Neuronal stem cell (in vitro differentiated cells): Measurements from ENCODE around the gene IL1RAPL2.

ENCODE experiments used
- DNase-seq: peaks from one replicate; pipeline ENCODE4 v3.0.0-alpha.2; 2013; ENCODE audit warnings: low spot score
- H2AFZ ChIP-seq: one replicate; pipeline ENCODE4 v1.6.1; 2013; ENCODE audit warnings: mild to moderate bottlenecking, low read length, inconsistent platforms
- H2AK5ac ChIP-seq: 2 replicates; pipeline ENCODE4 v1.6.1; 2013; ENCODE audit warnings: low read depth, mild to moderate bottlenecking, inconsistent platforms, low read length, moderate library complexity, mixed read lengths
- H2BK120ac ChIP-seq: 2 replicates; pipeline ENCODE4 v1.6.1; 2013; ENCODE audit warnings: low read depth, mild to moderate bottlenecking, inconsistent platforms, low read length, moderate library complexity, mixed read lengths
- H2BK12ac ChIP-seq: one replicate; pipeline ENCODE4 v1.6.1; 2013; ENCODE audit warnings: low read length, inconsistent platforms
- H2BK15ac ChIP-seq: 2 replicates; pipeline ENCODE4 v1.6.1; 2013; ENCODE audit warnings: mild to moderate bottlenecking, low read length, inconsistent platforms, mixed read lengths
- H2BK5ac ChIP-seq: one replicate; pipeline ENCODE4 v1.6.1; 2013; ENCODE audit warnings: inconsistent platforms, mild to moderate bottlenecking, low read length, moderate library complexity
- H3K14ac ChIP-seq: one replicate; pipeline ENCODE4 v1.6.1; 2013; ENCODE audit warnings: low read length, inconsistent platforms
- H3K18ac ChIP-seq: 2 replicates; pipeline ENCODE4 v1.6.1; 2013; ENCODE audit warnings: low read length, inconsistent platforms
- H3K23ac ChIP-seq: 2 replicates; pipeline ENCODE4 v1.6.1; 2013; ENCODE audit warnings: low read depth, mild to moderate bottlenecking, mixed read lengths, low read length, inconsistent platforms; ENCODE audit not compliant: poor library complexity
- H3K27ac ChIP-seq: replicated peaks from 3 replicates; pipeline ENCODE4 v1.5.1; 2013; ENCODE audit warnings: low read length, inconsistent platforms
- H3K27me3 ChIP-seq, 3 experiments: 2 replicates each; pipeline ENCODE4 v1.6.1; 2013; ENCODE audit warnings: low read length in 3 of 3, mild to moderate bottlenecking in 2 of 3, inconsistent platforms in 1 of 3, low read depth in 1 of 3, mixed read lengths in 1 of 3, moderate library complexity in 1 of 3; ENCODE audit not compliant: control insufficient read depth in 3 of 3, insufficient read depth in 3 of 3
- H3K36me3 ChIP-seq, 2 donors: replicated peaks in 1 of 2; 2 replicates each; pipeline ENCODE4 v1.6.1; 2013; ENCODE audit warnings: low read length in 2 of 2; ENCODE audit not compliant: control insufficient read depth in 2 of 2, insufficient read depth in 2 of 2
- H3K4ac ChIP-seq: 2 replicates; pipeline ENCODE4 v1.6.1; 2013; ENCODE audit warnings: inconsistent platforms, mild to moderate bottlenecking, low read length, moderate library complexity
- H3K4me1 ChIP-seq, 2 donors: 1 replicate in 1 of 2; 2 replicates in 1 of 2; pipeline ENCODE4 v1.6.1; 2013; ENCODE audit warnings: low read length in 2 of 2, low read depth in 1 of 2; ENCODE audit not compliant: control insufficient read depth in 2 of 2, insufficient read depth in 1 of 2
- H3K4me2 ChIP-seq: one replicate; pipeline ENCODE4 v1.6.1; 2013; ENCODE audit warnings: mild to moderate bottlenecking, low read length, inconsistent platforms; ENCODE audit not compliant: insufficient read depth, poor library complexity, severe bottlenecking
- H3K4me3 ChIP-seq, 2 donors: 2 replicates each; pipeline ENCODE4 v1.5.1; 2013; ENCODE audit warnings: low read length in 2 of 2, mild to moderate bottlenecking in 2 of 2, inconsistent platforms in 1 of 2, moderate library complexity in 1 of 2
- H3K79me1 ChIP-seq: one replicate; pipeline ENCODE4 v1.6.1; 2013; ENCODE audit warnings: low read depth, mild to moderate bottlenecking, inconsistent platforms, low read length, moderate library complexity
- H3K9ac ChIP-seq: one replicate; pipeline ENCODE4 v1.6.1; 2013; ENCODE audit warnings: mild to moderate bottlenecking, low read depth, low read length, inconsistent platforms; ENCODE audit not compliant: poor library complexity
- H3K9me3 ChIP-seq, 2 donors: replicated peaks in 1 of 2; 2 replicates each; pipeline versions ENCODE3 to v1.6.1; 2013; ENCODE audit warnings: low read length in 2 of 2, mild to moderate bottlenecking in 2 of 2, inconsistent platforms in 1 of 2, low read depth in 1 of 2, mixed read lengths in 1 of 2, moderate library complexity in 1 of 2; ENCODE audit not compliant: control insufficient read depth in 2 of 2, insufficient read depth in 1 of 2
- H4K8ac ChIP-seq: one replicate; pipeline ENCODE4 v1.6.1; 2013; ENCODE audit warnings: low read depth, mild to moderate bottlenecking, inconsistent platforms, low read length, moderate library complexity
- H4K91ac ChIP-seq: one replicate; pipeline ENCODE4 v1.6.1; 2013; ENCODE audit warnings: low read length, low read depth, mild to moderate bottlenecking, inconsistent platforms; ENCODE audit not compliant: poor library complexity
- WGBS, 2 donors: extraction: QIAGEN DNeasy Blood & Tissue Kit; methylation state at CpG; one replicate each; pipeline ENCODE4 v1.1.7; 2013; ENCODE audit warnings: missing lambda C conversion rate in 2 of 2, mixed read lengths in 1 of 2; ENCODE audit not compliant: insufficient read length in 2 of 2, insufficient replicate concordance in 1 of 2; ENCODE audit errors: extremely low coverage in 2 of 2; 5-methylcytosine and 5-hydroxymethylcytosine counted together

Gene IL1RAPL2

DNA sequence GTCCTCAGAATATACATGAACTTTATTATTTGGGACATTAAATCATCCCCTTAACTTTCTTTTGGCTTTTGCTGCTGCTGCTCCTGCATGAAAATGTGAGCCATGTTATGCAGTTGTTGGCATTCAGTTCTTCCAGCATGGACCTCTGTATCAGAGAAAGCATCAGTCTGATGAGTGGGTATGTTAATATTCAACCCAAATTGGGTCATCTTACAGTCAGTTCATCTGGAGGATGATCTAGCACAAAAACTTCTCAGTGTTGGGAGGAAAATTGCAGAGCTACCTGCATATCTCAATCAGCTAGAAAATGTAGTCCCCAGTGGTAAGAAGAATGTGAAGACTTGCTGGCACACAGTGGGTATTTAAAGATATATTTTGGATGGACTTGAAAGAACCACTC lies 96.7 kb downstream of the IL1RAPL2 start:
- Histone ChIP-seq H3K27ac (no peak overlapping the region), H3K18ac (no peak overlapping the region), H3K9me3 (no peaks in the 10 kb centered on the region), H3K14ac (no peak overlapping the region), H3K36me3 (no peaks in the 10 kb centered on the region), H4K8ac (no peak overlapping the region), H3K4me3 (no peak overlapping the region), H2AK5ac (no peak overlapping the region), H2BK5ac (no peak overlapping the region), H2BK12ac (no peak overlapping the region), H3K23ac (no peak overlapping the region), H3K4me1 (no peaks in the 10 kb centered on the region), H3K27me3 (no peaks in the 10 kb centered on the region), H3K9ac (no peak overlapping the region), H3K79me1 (no peaks in the 10 kb centered on the region), H2BK15ac (no peak overlapping the region), H3K4me2 (no peak overlapping the region), H2BK120ac (no peak overlapping the region), H2AFZ (no peak overlapping the region), H3K4ac (no peak overlapping the region), H4K91ac (no peak overlapping the region)
- DNase-seq, result no peak

DNA sequence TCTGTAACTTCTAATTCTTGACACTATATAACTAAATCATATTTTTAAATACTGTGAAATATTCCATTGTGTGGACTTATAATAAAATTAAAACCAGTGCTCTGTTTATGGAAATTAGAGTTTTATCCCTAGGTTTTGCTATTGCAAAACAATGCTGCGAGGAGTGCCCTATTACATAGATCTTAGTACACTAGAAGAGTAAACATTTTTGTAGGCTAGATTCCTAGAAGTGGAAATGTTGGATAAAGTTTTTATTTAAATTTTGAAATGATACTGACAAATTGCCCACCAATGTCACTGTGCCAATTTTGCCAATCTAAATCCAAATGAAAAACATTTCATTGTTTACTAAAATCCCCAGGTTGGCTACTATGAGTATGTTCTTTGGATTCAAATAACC lies 99.7 kb downstream of the IL1RAPL2 start:
- no peaks in the 10 kb centered on the region for H3K79me1 ChIP-seq
- WGBS, 2 donors, result no CpG with 5 or more reads among the region's 1 CpG
- H3K27ac ChIP-seq, result no peak overlapping the region

DNA sequence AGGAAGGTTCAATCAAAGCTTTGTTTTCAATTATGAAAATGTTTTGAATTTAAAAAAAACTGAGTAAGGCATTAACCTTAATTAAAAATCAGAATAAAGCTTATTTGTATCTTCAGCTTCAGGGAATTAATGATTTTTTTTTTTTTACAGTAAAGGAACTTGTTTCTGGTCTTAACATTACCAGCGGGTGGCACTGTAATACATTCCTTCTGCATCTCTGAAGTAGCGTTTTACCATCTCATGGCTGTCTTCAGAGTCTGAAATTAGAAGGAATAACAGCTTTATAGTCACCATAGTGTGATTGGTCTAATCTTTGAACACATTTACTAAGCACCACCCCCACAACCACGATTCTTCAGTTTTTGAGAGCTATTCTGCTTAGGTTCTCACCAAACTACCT lies 102.6 kb downstream of the IL1RAPL2 start:
- H3K79me1 ChIP-seq, result no peaks in the 10 kb centered on the region
- H4K91ac ChIP-seq, result no peak overlapping the region
- no peak overlapping the region for H3K27ac ChIP-seq
- no peak for DNase-seq
- no peak overlapping the region for H3K18ac ChIP-seq
- WGBS, 2 donors, result no CpG with 5 or more reads among the region's 3 CpGs
- no peak overlapping the region for H2AK5ac ChIP-seq
- no peak overlapping the region for H3K23ac ChIP-seq
- no peak overlapping the region for H2BK12ac ChIP-seq
- no peak overlapping the region for H3K4me3 ChIP-seq
- no peak overlapping the region for H2BK15ac ChIP-seq
- no peak overlapping the region for H3K4me2 ChIP-seq
- no peak overlapping the region for H2BK120ac ChIP-seq
- no peak overlapping the region for H3K4ac ChIP-seq
- H4K8ac ChIP-seq, result no peak overlapping the region
- no peak overlapping the region for H2AFZ ChIP-seq
- no peak overlapping the region for H3K9ac ChIP-seq
- no peaks in the 10 kb centered on the region for H3K9me3 ChIP-seq
- H3K14ac ChIP-seq, result no peak overlapping the region
- peaks cover 0 to 3% (median 0%) of the 10 kb centered on the region in 3 experiments for H3K27me3 ChIP-seq
- no peak overlapping the region for H2BK5ac ChIP-seq
- no peaks in the 10 kb centered on the region for H3K4me1 ChIP-seq
- no peaks in the 10 kb centered on the region for H3K36me3 ChIP-seq

More for the DNA sequence above, 99.7 kb downstream of the IL1RAPL2 start:
- Histone ChIP-seq H3K27me3 (peaks cover 0 to 3% (median 0%) of the 10 kb centered on the region in 3 experiments), H2BK120ac (no peak overlapping the region), H2BK15ac (no peak overlapping the region), H2BK12ac (no peak overlapping the region), H2BK5ac (no peak overlapping the region), H2AK5ac (no peak overlapping the region), H3K14ac (no peak overlapping the region), H3K4me2 (no peak overlapping the region), H3K9me3 (no peaks in the 10 kb centered on the region), H2AFZ (no peak overlapping the region), H3K23ac (no peak overlapping the region), H4K8ac (no peak overlapping the region), H3K4me3 (no peak overlapping the region), H3K4me1 (no peaks in the 10 kb centered on the region), H4K91ac (no peak overlapping the region), H3K18ac (no peak overlapping the region), H3K9ac (no peak overlapping the region), H3K4ac (no peak overlapping the region), H3K36me3 (no peaks in the 10 kb centered on the region)
- no peak for DNase-seq

DNA sequence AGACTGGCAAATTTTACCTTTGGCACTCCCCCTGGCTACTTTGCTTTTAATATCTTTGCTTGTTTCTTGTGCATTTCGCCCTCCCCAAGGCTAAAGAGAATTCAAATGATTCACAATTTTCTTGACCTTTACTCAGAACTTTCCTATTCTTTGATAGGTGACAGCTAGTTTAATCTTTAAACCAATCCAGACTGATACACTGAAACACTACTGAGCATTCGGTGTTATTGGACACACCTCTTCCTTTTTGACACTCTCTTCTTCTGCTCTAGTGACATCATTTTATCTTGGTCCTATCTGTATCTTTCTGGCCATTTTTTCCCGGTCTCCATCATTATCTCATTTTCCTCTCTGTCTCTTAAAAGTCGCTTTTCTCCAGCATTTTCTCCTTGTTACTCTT lies 103.1 kb downstream of the IL1RAPL2 start:
- Histone ChIP-seq H2BK120ac (no peak overlapping the region), H3K27me3 (peaks cover 0 to 3% (median 0%) of the 10 kb centered on the region in 3 experiments), H3K4me3 (no peak overlapping the region), H2BK5ac (no peak overlapping the region), H3K4me1 (no peaks in the 10 kb centered on the region), H2BK15ac (no peak overlapping the region), H4K91ac (no peak overlapping the region), H3K23ac (no peak overlapping the region), H3K36me3 (no peaks in the 10 kb centered on the region), H2BK12ac (no peak overlapping the region), H3K18ac (no peak overlapping the region), H2AFZ (no peak overlapping the region), H3K9me3 (no peaks in the 10 kb centered on the region), H3K9ac (no peak overlapping the region), H3K14ac (no peak overlapping the region), H3K4ac (no peak overlapping the region), H3K79me1 (no peaks in the 10 kb centered on the region), H2AK5ac (no peak overlapping the region), H4K8ac (no peak overlapping the region), H3K4me2 (no peak overlapping the region), H3K27ac (no peak overlapping the region)
- DNase-seq, result no peak
- WGBS, 2 donors, result no CpG with 5 or more reads among the region's 4 CpGs
